ENCODE results near the gene NFATC4. TPM values are rescaled to one million over a fixed set of nuclear protein-coding genes. Genes with fewer than 3 reads are reported as not detected.

NFATC4 gene
- total RNA-seq, 1 donor from 2014 or later = 298 TPM

GRCh38 chr14:24335461-24336171, 32.4 kb upstream of the NFATC4 start:
- Mint-ChIP-seq H3K4me3 (peak overlapping the region; percentile 48), H3K27me3 (ENCODE audit: low read depth) (peaks cover 93% of the 10 kb centered on the region), H3K36me3 (no peaks in the 10 kb centered on the region), H3K27ac (no peak overlapping the region), H3K9me3 (no peaks in the 10 kb centered on the region), H3K4me1 (peaks cover 24% of the 10 kb centered on the region)
- TF ChIP-seq CTCF (IDR thresholded peaks at IDR 0.05; ENCODE audit: unreplicated experiment) = no peak
- no peak for DNase-seq (ENCODE audit: low spot score in 2 of 2, unreplicated experiment in 2 of 2)

- Mint-ChIP-seq H3K27me3 (ENCODE audit: low read depth) (peaks cover 96% of the 10 kb centered on the region), H3K9me3 (no peaks in the 10 kb centered on the region), H3K4me1 (peaks cover 20% of the 10 kb centered on the region)
These were observed 30.7 kb upstream of the NFATC4 start for GRCh38 chr14:24337144-24337823.

DNA sequence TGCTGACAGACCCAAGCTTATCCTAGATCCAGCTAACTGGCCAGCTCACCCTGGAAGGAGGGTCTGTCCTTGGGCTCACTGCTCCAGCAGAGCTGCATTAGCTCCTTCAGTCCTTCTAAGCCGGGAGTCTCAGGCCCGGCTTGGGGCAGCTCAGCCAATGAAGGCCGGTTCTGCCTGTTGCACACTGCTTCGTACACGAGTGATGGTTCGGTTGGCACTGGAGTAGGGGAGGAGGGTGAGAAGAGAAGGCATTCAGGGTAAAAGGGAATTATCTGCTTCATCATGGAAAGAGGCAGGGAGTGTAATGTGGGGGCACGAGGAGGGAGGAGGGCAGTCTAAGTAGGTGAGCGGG, 30.2 kb upstream of the NFATC4 start:
- Mint-ChIP-seq H3K27ac (no peak overlapping the region), H3K4me3 (no peak overlapping the region), H3K27me3 (ENCODE audit: low read depth) (peaks cover 94% of the 10 kb centered on the region), H3K9me3 (no peaks in the 10 kb centered on the region), H3K4me1 (peaks cover 16% of the 10 kb centered on the region), H3K36me3 (no peaks in the 10 kb centered on the region)
- no peak for DNase-seq (ENCODE audit: low spot score in 2 of 2, unreplicated experiment in 2 of 2)
- no peak for TF ChIP-seq CTCF (IDR thresholded peaks at IDR 0.05; ENCODE audit: unreplicated experiment)

More at GRCh38 chr14:24337144-24337823, 30.7 kb upstream of the NFATC4 start:
- Mint-ChIP-seq H3K4me3 (no peak overlapping the region), H3K27ac (no peak overlapping the region), H3K36me3 (no peaks in the 10 kb centered on the region)
- TF ChIP-seq CTCF (IDR thresholded peaks at IDR 0.05; ENCODE audit: unreplicated experiment) = no peak
- no peak for DNase-seq (ENCODE audit: low spot score in 2 of 2, unreplicated experiment in 2 of 2)

DNA sequence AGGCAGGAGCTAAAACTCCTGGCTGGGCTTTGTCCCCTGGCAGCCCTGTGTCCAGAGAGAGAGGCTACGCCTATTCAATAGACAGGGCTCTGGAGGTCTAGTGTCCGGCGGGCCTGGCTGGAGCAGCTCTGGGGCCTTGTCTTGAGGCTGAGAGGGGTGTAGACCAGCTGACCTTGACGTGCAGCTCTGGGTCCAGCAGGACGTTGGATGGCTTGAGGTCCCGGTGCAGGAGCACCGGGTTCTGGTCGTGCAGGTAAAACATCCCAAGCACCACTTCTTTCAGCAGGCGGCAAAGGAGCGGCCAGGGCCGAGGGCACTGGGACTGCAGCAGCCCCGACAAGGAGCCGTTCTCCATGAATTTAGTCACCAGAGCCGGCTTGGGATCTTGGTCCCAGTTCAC, 29.1 kb upstream of the NFATC4 start:
- no peaks in the 10 kb centered on the region for H3K36me3 Mint-ChIP-seq
- no peak for DNase-seq (ENCODE audit: low spot score in 2 of 2, unreplicated experiment in 2 of 2)
- H3K9me3 Mint-ChIP-seq = no peaks in the 10 kb centered on the region
- H3K27ac Mint-ChIP-seq = no peak overlapping the region
- peaks cover 14% of the 10 kb centered on the region for H3K4me1 Mint-ChIP-seq
- TF ChIP-seq CTCF (IDR thresholded peaks at IDR 0.05; ENCODE audit: unreplicated experiment) = no peak
- peaks cover 89% of the 10 kb centered on the region for H3K27me3 Mint-ChIP-seq (ENCODE audit: low read depth)
- peak overlapping the region; percentile 63 for H3K4me3 Mint-ChIP-seq

- no peak for DNase-seq (ENCODE audit: low spot score in 2 of 2, unreplicated experiment in 2 of 2)
- Mint-ChIP-seq H3K27ac (no peak within 1 kb of the TSS), H3K36me3 (no peaks in the 10 kb centered on the region), H3K9me3 (no peaks in the 10 kb centered on the region), H3K4me1 (peaks cover 11% of the 10 kb centered on the region), H3K27me3 (ENCODE audit: low read depth) (peaks cover 88% of the 10 kb centered on the region), H3K4me3 (peak within 1 kb of the TSS; percentile 63)
- no peak for TF ChIP-seq CTCF (IDR thresholded peaks at IDR 0.05; ENCODE audit: unreplicated experiment)
These were observed 28.5 kb upstream of the NFATC4 start, which contains the start of gene RIPK3 for GRCh38 chr14:24339284-24340151. Gene RIPK3, minus strand, starts transcription at chr14:24339991. Its CDS starts 165 bp downstream, at chr14:24339826.

Measured in mesothelial cell of epicardium (in vitro differentiated cells).